GM12878 (cell line): ENCODE measurements around the gene NRXN3.

Source experiments
- BCL11A ChIP-seq: IDR thresholded peaks from 2 replicates; pipeline ENCODE4 v1.6.1; 2011; ENCODE audit warnings: low read depth, low read length
- CBFB ChIP-seq: IDR thresholded peaks from 2 replicates; pipeline ENCODE4 v1.6.1; 2016; ENCODE audit warnings: antibody characterized with exemption, low read depth
- ESRRA ChIP-seq: IDR thresholded peaks from 2 replicates; pipeline ENCODE4 v1.6.1; 2012; ENCODE audit warnings: mild to moderate bottlenecking, low read length, improper control_type of control experiment
- EZH2 ChIP-seq: IDR thresholded peaks from 2 replicates; pipeline ENCODE4 v1.6.1; 2012; ENCODE audit warnings: low read depth, mild to moderate bottlenecking, control low read depth, inconsistent platforms, low read length, borderline replicate concordance; ENCODE audit not compliant: control insufficient read depth
- GABPA ChIP-seq: IDR thresholded peaks from 2 replicates; pipeline ENCODE4 v1.6.1; 2014; ENCODE audit warnings: antibody characterized with exemption, low read depth, mild to moderate bottlenecking, inconsistent platforms
- POLR2A ChIP-seq: IDR thresholded peaks from 2 replicates; pipeline ENCODE4 v1.6.1; 2011; ENCODE audit warnings: low read depth, mild to moderate bottlenecking, low read length
- POLR2AphosphoS5 ChIP-seq: IDR thresholded peaks from 2 replicates; pipeline ENCODE4 v1.6.1; 2011; ENCODE audit warnings: mild to moderate bottlenecking, low read length, inconsistent platforms
- RFX5 ChIP-seq: IDR thresholded peaks from 2 replicates; pipeline ENCODE4 v1.6.1; 2011; ENCODE audit warnings: low read depth, low read length, improper control_type of control experiment
- TCF12 ChIP-seq: IDR thresholded peaks from 2 replicates; pipeline ENCODE4 v1.6.1; 2011; ENCODE audit warnings: low read depth, mild to moderate bottlenecking, low read length
- TF ChIP-seq, protein P1 (sequence below): fragments of 450-650 bp; IDR thresholded peaks from 2 replicates; pipeline ENCODE4 v1.6.1; 2014; ENCODE audit warnings: mild to moderate bottlenecking
- TF ChIP-seq, protein P2 (sequence below): fragments of 450-650 bp; IDR thresholded peaks from 2 replicates; pipeline ENCODE4 v1.6.1; 2017; ENCODE audit warnings: borderline replicate concordance
- TF ChIP-seq, protein P3 (sequence below), 3 experiments: IDR thresholded peaks in 2 of 3; conservative IDR thresholded peaks in 1 of 3; 2 replicates each; pipeline ENCODE4 v1.5.1; 2011; ENCODE audit warnings: low read depth in 3 of 3, low read length in 3 of 3, mild to moderate bottlenecking in 3 of 3, control low read depth in 2 of 3, moderate library complexity in 2 of 3, inconsistent platforms in 1 of 3, mixed read lengths in 1 of 3; ENCODE audit not compliant: control insufficient read depth in 2 of 3, insufficient read depth in 1 of 3; ENCODE audit errors: extremely low read depth in 1 of 3

DNA sequence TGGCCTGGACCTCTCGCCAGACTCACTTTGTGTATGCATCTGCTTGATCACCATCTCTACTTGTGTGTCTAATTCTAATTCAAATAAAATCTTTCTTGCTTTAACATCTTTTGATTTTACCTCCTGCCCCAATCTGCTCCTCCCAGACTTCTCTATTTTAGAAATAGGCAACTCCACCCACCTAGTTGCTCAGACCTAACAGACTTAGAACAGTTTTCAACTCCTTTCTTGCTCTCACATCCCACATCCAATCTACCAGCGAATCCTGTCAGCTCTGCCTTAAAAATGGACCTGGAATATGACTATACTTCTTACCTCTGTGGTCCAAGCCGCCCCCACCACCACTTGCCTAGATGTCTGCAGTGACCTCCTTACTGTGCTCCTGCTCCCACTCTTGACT, 18.7 kb downstream of the NRXN3 start:
- no peak for TF ChIP-seq POLR2A
- TF ChIP-seq TCF12 = no peak
- TF ChIP-seq, protein P1, sequence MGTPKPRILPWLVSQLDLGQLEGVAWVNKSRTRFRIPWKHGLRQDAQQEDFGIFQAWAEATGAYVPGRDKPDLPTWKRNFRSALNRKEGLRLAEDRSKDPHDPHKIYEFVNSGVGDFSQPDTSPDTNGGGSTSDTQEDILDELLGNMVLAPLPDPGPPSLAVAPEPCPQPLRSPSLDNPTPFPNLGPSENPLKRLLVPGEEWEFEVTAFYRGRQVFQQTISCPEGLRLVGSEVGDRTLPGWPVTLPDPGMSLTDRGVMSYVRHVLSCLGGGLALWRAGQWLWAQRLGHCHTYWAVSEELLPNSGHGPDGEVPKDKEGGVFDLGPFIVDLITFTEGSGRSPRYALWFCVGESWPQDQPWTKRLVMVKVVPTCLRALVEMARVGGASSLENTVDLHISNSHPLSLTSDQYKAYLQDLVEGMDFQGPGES = no peak
- TF ChIP-seq, protein P2, sequence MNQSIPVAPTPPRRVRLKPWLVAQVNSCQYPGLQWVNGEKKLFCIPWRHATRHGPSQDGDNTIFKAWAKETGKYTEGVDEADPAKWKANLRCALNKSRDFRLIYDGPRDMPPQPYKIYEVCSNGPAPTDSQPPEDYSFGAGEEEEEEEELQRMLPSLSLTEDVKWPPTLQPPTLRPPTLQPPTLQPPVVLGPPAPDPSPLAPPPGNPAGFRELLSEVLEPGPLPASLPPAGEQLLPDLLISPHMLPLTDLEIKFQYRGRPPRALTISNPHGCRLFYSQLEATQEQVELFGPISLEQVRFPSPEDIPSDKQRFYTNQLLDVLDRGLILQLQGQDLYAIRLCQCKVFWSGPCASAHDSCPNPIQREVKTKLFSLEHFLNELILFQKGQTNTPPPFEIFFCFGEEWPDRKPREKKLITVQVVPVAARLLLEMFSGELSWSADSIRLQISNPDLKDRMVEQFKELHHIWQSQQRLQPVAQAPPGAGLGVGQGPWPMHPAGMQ = no peak
- TF ChIP-seq RFX5 = no peak
- no peak for TF ChIP-seq BCL11A
- TF ChIP-seq, protein P3, sequence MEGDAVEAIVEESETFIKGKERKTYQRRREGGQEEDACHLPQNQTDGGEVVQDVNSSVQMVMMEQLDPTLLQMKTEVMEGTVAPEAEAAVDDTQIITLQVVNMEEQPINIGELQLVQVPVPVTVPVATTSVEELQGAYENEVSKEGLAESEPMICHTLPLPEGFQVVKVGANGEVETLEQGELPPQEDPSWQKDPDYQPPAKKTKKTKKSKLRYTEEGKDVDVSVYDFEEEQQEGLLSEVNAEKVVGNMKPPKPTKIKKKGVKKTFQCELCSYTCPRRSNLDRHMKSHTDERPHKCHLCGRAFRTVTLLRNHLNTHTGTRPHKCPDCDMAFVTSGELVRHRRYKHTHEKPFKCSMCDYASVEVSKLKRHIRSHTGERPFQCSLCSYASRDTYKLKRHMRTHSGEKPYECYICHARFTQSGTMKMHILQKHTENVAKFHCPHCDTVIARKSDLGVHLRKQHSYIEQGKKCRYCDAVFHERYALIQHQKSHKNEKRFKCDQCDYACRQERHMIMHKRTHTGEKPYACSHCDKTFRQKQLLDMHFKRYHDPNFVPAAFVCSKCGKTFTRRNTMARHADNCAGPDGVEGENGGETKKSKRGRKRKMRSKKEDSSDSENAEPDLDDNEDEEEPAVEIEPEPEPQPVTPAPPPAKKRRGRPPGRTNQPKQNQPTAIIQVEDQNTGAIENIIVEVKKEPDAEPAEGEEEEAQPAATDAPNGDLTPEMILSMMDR (IDR thresholded peaks at IDR 0.05 in 2 of 3, conservative IDR thresholded peaks at IDR 0.05 in 1 of 3; ENCODE audit: control insufficient read depth in 2 of 3, extremely low read depth in 1 of 3, insufficient read depth in 1 of 3, low read depth in 3 of 3, low read length in 3 of 3) = no peak
- TF ChIP-seq GABPA = no peak
- no peak for TF ChIP-seq ESRRA
- no peak for TF ChIP-seq EZH2
- TF ChIP-seq CBFB = no peak
- TF ChIP-seq POLR2AphosphoS5 = no peak
